Glomerular endothelial cell (primary cell): Measurements from ENCODE around the gene ORC4. TPM values are rescaled to one million over a fixed set of nuclear protein-coding genes. Genes with fewer than 3 reads are reported as not detected.
A peak's percentile ranks its signal among the peaks of the same experiment; 100 is the strongest.

Source experiments
- DNase-seq: peaks from one replicate; pipeline ENCODE4 v3.0.0-alpha.2; 2011; ENCODE audit warnings: low read depth, low spot score; ENCODE audit errors: extremely low read depth
- total RNA-seq: library from RNA; depleted of rRNA; stranded (reverse); fragments of >200 nt; gene quantifications from 2 replicates; pipeline ENCODE4 v1.2.3, GENCODE V29; 2015

The ORC4 gene
- total RNA-seq, 1 donor from 2014 or later = 36.8 TPM

DNA sequence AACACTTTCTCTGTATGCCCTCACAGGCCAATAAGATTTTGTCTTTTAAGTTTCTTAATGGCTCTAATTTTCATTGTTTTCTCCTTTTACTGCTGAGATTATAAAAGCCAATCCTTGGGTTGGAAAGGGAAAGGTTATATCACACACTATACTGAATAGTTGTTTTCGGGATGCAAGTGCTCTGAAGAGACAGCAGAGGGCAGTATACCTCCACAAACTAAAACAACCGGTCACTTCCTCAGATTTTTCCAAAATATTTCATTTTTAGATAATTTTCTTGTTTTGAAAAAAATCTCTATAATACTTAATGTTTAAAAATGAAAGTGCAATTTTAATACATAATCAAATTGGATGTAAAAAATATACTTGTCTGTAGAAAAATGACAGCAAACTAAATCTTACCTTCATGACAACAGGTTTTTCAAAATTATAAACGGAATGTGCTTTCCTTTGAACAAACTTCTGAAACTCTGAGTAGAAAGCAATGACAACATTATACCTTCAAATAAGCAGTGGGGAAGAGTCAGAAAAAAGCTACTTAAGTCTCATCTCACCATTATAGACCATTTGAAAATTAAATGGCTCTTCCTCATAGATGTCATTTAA, 82.7 kb downstream of the ORC4 start:
- no peak for DNase-seq

DNA sequence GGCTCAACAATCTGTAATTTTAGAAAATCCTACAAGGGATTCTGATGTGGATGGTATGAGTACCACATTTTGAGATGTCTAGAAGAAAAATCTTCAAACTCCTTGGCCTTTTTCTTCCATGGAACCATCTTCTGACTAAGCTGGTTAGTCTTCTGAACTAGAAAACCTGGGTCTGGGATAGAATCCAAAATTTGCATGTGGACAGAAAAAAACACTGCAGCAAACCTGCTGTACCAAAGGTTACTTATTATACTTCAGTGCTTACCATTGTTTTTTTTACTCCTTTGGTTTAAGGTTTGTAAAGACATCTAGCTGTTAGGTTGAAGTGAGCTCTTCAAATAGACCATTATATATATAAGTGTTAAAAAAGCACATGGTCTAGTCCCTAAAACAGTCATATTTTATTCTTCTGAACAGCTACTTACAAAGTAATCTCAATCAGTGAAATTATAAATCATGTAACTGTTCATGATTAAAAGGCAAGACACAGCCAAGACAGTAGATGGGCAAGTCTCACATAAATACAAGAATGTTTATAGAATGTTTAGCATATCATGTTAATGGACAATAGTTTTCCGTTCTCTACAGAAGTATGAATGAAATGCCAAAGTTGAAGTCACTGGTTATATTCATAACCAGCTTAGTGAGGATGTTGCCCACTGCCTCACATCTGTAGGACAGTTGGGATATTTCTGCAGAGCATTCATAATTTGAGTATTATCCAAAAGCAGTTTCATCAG, 85.5 kb downstream of the ORC4 start:
- DNase-seq = no peak

DNA sequence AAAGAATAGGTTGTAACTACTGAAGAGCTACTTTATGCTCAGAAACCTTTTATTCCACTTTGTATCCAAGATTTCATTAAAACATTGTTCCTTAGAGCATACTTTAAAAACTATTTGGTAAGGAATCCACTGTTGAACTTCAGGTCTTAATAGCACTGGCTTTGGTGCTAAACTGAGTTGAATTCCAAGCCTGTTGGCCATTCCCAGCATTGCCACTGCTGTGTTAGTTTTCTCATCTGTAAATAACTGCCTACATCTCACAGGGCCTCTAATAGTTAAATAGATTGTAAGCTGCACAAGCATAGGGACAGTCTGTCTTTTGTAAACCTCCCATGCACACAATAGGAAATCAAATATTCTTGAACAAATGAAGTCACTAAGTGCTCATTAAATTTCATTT, 86.6 kb downstream of the ORC4 start:
- no peak for DNase-seq

DNA sequence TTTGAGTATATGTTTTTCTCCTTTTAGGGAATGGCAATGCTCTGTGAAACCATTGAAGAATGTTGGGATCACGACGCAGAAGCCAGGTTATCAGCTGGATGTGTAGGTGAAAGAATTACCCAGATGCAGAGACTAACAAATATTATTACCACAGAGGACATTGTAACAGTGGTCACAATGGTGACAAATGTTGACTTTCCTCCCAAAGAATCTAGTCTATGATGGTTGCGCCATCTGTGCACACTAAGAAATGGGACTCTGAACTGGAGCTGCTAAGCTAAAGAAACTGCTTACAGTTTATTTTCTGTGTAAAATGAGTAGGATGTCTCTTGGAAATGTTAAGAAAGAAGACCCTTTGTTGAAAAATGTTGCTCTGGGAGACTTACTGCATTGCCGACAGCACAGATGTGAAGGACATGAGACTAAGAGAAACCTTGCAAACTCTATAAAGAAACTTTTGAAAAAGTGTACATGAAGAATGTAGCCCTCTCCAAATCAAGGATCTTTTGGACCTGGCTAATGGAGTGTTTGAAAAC, 93.4 kb downstream of the ORC4 start:
- DNase-seq = no peak

DNA sequence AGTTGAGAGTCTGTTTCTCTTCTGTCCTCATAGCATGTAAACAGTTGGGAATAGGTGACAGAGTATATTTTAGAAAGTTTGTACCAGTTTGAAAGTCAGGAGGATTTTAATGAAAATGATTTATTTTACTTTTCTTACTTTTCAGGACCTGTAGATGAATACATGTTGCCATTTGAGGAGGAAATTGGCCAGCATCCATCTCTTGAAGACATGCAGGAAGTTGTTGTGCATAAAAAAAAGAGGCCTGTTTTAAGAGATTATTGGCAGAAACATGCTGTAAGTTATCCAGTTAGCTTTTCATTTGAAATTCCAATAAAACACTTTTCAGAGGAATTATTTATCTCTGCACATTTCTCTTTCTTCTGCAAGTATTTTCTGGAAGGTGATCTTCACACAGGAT, 94.7 kb downstream of the ORC4 start:
- no peak for DNase-seq

DNA sequence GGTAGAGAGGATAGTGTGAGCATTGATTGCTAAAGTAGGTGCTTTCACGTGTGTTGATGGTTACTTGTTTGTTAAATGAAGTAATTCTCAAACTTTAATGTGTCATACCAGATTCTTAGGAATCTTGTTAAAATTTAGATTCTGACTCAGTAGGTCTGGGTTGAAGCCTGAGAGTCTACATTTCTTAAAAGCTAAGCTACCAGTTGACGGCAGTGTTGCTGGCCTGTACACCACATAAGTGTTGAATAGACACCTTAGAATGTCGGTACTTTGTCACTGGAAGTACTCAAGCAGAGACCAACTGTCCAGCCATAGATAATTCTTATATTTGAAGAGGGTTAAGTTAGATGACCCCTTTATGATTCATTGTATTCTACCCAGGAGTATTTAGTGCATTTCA, 95.9 kb downstream of the ORC4 start:
- no peak for DNase-seq

DNA sequence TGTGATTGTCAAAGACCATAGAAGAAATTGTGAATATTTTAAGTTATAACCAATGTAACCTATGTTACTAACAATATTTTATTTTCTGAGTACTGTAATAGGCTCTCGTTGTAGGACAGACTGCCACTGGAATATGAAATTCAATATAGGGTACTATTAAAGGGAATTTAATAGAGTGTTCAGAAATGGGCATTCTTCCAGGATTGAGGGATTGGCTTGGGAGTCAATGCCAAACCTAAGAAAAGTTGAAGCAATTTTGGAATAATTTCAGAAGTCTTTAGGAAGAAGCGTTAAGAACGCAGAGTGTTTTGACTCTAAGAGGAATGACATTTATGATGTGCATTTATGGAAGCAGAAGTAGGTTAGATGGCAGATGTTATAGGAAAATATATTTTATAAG, 96.7 kb downstream of the ORC4 start:
- no peak for DNase-seq

DNA sequence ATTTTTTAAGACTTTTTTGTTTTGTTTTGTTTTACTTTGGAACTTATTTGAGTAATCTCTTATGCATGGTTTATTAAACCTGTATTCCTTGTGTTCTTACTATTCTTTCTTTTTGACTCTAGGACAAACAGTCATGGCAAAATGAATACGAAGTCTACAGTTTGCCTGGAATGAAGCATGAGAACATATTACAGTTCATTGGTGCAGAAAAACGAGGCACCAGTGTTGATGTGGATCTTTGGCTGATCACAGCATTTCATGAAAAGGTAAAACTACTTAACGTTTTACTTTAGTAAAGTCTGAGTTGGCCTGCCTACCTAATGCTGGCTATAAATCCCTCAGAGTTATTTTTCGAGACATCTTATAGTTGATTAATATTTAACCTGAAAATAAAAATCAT, 103.4 kb downstream of the ORC4 start:
- no peak for DNase-seq

DNA sequence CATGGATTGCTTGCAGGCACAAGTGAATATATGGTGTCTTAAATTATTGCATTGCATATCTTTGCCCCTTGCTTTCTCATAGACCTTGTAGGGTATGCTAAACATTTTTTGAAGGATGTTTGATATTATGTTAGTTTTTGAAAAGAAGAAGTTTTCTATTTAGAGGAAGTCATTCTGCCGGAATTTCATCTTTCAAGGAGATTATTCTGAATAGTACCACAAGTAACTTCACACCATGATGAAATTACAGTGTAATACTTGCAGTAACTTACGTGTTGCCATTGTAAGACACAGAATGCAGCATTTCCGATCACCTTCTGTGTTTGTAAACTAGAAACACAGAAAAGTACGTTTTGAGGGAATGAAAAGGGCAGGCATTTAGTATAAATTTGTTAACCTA, 103.8 kb downstream of the ORC4 start:
- no peak for DNase-seq

DNA sequence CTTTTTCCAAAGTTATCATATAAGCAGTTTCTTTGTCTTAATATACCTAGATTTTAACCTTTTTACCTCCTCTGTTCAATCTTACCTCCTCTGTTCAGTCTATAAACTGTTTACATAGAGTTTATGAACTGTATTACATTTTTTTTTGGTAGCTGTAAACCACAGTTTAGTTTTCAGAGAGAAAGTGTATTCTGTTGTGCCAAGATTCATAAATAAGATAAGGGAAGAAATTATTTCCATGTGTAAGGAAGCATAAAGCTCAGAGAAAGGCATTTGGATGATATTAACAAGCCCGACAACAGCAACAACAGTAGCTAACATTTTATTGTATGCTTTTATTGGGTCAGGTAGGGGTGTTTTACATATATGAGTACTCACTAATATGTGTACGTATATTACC, 104.5 kb downstream of the ORC4 start:
- DNase-seq = no peak

DNA sequence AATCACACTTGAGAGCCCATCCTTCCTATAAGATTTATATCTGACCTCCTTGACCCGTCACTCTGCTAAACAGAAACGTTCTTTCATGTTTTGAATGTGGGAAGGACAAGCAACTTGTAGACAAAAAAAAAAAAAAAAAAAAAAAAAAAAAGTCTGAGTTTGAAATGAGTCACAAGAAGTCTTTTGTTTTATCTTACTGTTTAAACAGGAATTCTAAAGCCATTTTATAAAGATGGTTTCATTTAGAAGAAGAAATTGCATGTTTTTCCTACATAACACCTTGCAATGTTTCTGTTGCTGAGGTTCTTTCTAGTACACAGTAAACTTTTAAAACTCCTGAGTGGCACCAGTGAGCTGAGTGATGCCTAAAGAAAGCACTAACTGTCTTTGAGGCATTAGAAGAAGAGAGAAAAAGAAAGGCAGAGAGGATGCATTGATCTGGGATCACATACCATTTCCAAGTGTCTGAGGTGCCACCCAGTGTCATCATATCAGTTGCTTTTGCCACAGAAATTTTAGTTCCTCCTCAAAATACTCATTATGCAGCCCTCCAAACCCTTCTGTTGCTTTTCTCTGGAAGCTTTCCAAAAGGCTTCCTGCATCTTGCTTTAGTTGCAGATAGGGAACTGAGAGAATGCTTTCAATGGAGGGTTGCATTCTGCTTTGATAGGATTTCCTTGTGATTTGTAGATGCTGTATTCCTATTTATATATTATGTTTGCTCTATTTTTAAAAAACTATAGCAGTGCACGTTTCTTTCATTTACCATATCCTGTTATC, 106.6 kb downstream of the ORC4 start:
- DNase-seq = no peak

DNA sequence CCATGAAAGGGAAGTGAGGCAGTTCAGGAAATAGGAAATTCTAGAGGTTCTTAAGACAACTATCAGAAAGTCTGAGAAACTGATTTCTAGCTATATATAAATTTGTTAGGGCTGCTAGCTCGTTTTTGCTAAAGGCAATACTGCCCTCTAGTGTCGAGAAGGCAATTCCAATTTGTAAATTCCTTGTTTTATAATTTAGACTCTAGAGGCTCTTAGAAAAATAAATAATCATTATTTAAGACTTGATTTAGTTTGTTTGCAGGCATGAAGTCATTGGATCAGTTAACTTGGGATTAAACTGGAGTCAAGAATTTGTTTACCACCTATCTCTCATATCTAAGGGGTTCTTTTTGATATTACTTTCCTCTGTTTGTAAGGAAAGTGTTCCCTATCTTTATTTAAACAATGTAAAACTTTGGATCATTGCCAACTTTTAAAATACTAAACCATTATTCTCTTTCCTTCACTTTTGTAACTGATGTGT, 109.5 kb downstream of the ORC4 start:
- DNase-seq = peak; percentile 71

DNA sequence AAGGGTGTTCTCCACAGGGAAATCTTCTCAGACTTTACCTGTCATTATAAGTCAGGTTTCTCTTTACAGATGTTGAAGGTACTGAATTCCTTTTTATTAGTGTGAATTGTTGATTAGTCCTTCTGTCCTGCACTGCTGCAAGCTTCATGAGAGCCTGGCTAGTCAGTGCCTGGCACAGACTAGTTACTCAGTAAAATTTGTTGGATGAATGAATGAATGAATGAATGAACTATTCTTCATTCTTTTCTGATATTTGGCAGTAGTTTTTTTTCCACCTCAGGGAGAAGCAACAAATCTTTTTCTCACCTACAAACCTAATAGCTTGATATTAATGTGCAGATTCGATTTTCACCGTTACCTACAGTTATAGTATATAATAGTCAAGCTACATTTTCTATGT, 111.4 kb downstream of the ORC4 start:
- no peak for DNase-seq

DNA sequence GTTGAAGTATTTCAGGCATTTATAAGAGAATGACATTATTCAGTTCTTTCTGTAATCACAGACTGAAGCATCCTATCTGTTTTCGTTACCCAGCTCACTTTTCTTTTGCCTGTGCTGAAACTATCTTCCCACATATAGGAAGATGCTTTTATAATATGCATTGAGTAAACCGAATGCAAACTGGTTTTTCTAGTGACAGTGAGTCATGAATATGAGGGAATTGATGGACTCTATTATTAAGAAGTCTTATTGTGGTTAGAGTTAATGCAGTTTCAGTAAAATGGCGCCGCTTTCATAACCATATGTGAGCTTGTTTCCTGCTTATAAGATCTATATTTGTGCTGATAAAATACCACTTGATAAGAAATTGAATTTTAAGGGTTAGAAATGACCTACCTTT, 116.5 kb downstream of the ORC4 start:
- no peak for DNase-seq

DNA sequence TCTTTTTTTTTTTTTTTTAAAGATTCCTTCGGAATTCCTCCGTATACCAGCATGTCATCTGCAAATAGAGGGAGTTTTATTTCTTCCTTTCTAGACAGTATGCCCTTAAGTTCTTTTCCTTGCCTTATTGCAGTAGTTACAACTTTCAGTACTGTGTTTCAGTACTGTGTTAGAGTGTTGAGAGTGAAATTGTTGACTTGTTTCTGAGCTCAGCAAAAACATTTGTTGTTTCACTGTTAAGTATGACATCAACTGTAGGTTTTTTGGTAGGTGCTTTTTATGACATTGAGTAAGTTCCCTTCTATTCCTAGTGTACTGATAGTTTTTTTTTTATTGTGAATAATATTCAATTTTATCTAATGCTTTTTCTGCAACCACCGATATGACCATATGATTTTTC, 131.9 kb downstream of the ORC4 start:
- no peak for DNase-seq

DNA sequence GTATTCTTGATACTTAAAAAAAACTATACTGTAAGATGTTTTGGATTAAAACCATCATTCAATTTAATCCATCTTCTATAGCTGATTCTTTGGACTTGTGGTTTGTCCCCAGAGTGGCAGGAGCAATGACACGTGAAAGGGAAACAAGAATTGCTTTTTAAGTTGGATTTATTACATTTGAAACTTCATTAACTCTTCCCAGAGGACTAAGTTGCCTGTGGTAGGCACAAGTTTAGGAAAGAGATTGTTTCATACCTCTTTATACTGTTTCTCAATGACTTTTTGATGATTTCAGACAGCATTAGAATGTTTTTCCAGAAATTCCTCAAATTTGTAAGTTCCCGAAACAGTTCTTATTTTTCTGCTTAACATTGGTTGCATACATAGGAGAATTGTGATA, 134.4 kb downstream of the ORC4 start:
- DNase-seq = no peak

DNA sequence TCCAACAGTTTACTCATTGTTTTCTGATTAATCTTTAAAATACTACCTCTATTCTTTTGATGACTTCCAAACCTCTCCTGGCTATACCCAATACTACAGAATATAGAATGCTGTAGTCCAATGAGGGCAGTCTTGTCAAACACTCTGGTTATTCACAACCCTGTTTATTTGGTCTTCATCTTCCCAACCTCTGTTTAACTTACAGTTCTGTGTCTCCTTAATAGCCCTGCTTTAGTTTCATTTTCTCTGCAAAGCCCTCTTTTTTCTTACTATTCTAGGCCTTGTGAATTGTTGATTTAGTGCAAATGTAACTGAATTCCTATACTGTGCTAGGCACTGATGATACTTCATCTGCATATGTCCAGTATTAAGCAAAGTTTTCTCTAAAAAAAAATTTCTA, 135.7 kb downstream of the ORC4 start:
- no peak for DNase-seq

DNA sequence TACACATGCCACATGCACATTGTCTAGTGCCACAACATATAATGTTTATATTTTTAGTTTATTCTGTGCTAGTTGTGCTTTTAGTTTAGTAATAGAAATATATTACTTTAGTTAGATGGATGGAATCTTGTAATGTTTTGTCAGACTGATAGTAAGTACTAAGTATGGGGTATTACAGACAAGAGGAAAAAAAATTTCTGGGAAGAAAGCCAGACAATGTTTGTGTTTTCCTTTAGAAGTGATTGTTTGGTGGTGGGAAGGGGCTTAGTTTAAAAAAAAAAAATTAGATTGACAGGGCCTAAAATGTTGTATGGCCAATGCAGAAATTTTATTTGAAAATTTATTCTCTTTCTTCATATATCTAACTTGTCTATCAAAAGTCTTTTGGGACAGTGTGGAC, 137.9 kb downstream of the ORC4 start:
- no peak for DNase-seq
